ACC112 (cell line): ENCODE measurements around the gene SLC7A4.
A peak's percentile ranks its signal among the peaks of the same experiment; 100 is the strongest.

Source experiments
- H2AFZ ChIP-seq: fragments of 200-600 bp; sonication (generic); one replicate; pipeline ENCODE4 v1.6.0; 2017; ENCODE audit warnings: antibody characterized with exemption, low read length; ENCODE audit not compliant: unreplicated experiment
- H3K27ac ChIP-seq: fragments of 200-600 bp; sonication (generic); 2 replicates; pipeline ENCODE4 v1.5.1; 2014; ENCODE audit warnings: low read depth, mild to moderate bottlenecking, antibody characterized with exemption, low read length, moderate library complexity
- H3K27me3 ChIP-seq: fragments of 200-600 bp; sonication (generic); 2 replicates; pipeline ENCODE4 v1.6.1; 2014; ENCODE audit warnings: mild to moderate bottlenecking, antibody characterized with exemption, low read length, moderate library complexity, mixed read lengths; ENCODE audit not compliant: insufficient read depth
- H3K36me3 ChIP-seq: fragments of 200-600 bp; sonication (generic); 2 replicates; pipeline ENCODE4 v1.6.1; 2016; ENCODE audit warnings: mild to moderate bottlenecking, antibody characterized with exemption, low read length, moderate library complexity, mixed read lengths; ENCODE audit not compliant: insufficient read depth
- H3K4me1 ChIP-seq: fragments of 200-600 bp; sonication (generic); one replicate; pipeline ENCODE4 v1.6.1; 2016; ENCODE audit warnings: low read length, mixed read lengths; ENCODE audit not compliant: insufficient read depth, unreplicated experiment, control insufficient read depth
- H3K4me3 ChIP-seq: fragments of 200-600 bp; sonication (generic); 2 replicates; pipeline ENCODE4 v1.5.1; 2014; ENCODE audit warnings: mild to moderate bottlenecking, low read depth, low read length
- H3K79me2 ChIP-seq: fragments of 200-600 bp; sonication (generic); one replicate; pipeline ENCODE4 v1.6.0; 2016; ENCODE audit warnings: low read length; ENCODE audit not compliant: control insufficient read depth, unreplicated experiment, insufficient read depth

Gene SLC7A4

DNA sequence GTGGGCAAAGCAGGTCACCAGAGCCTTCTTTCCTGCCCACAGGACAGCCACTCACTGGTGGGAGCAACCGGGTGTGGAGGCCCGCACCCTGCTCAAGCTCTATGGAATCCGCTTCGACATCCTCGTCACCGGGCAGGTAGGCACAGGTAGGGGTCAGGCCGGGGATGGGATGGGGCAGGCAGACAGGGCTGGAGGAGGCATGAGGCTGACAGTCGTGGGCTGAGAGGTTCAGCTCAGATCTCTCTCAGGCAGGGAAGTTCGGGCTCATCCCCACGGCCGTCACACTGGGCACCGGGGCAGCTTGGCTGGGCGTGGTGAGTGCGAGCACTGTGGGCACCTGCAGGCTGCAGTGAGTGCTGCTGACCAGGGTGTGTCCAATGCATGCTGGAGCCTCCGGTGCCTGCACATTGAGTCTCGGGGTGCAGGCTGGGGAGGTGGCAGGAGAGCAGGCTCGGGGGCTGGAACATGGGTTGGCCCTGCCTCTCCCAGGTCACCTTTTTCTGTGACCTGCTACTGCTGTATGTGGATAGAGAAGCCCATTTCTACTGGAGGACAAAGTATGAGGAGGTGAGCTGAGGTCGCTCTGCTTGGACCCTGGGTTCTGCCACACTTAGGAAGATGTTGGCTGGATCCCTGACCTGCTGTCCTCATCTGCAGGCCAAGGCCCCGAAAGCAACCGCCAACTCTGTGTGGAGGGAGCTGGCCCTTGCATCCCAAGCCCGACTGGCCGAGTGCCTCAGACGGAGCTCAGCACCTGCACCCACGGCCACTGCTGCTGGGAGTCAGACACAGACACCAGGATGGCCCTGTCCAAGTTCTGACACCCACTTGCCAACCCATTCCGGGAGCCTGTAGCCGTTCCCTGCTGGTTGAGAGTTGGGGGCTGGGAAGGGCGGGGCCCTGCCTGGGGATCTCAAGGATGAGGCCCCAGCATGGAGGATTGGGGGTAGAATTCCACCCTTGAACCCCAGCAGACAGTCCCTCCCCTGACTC lies 6.3 kb downstream of the SLC7A4 start:
- Histone ChIP-seq H3K4me3 (no peak overlapping the region), H3K27me3 (no peaks in the 10 kb centered on the region), H3K79me2 (no peaks in the 10 kb centered on the region), H3K36me3 (no peaks in the 10 kb centered on the region), H3K4me1 (no peaks in the 10 kb centered on the region), H2AFZ (no peak overlapping the region), H3K27ac (no peak overlapping the region)

GRCh38 chr22:21025266-21025665 lies 7.1 kb downstream of the SLC7A4 start:
- no peak overlapping the region for H2AFZ ChIP-seq
- no peaks in the 10 kb centered on the region for H3K27me3 ChIP-seq
- no peaks in the 10 kb centered on the region for H3K79me2 ChIP-seq
- H3K36me3 ChIP-seq = no peaks in the 10 kb centered on the region
- no peak overlapping the region for H3K27ac ChIP-seq
- H3K4me3 ChIP-seq = no peak overlapping the region
- no peaks in the 10 kb centered on the region for H3K4me1 ChIP-seq

DNA sequence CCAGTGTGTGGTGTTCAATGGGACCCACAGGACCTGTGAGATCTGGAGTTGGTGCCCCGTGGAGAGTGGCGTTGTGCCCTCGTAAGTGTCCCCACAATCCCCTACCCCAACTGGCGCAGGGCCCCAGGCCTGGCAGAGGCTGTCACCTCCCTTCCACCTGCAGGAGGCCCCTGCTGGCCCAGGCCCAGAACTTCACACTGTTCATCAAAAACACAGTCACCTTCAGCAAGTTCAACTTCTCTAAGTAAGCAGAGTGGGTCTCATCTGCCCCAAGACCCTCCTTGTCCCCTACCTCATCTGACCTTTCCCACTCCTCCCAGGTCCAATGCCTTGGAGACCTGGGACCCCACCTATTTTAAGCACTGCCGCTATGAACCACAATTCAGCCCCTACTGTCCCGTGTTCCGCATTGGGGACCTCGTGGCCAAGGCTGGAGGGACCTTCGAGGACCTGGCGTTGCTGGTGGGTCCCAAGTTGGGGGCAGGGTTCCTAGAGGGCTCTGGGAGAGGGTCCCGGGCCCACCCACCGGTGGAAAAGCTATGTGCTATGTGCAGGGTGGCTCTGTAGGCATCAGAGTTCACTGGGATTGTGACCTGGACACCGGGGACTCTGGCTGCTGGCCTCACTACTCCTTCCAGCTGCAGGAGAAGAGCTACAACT lies 9.3 kb downstream of the SLC7A4 start:
- no peak overlapping the region for H2AFZ ChIP-seq
- H3K4me1 ChIP-seq = no peaks in the 10 kb centered on the region
- no peaks in the 10 kb centered on the region for H3K27me3 ChIP-seq
- no peak overlapping the region for H3K27ac ChIP-seq
- no peaks in the 10 kb centered on the region for H3K79me2 ChIP-seq
- no peak overlapping the region for H3K4me3 ChIP-seq
- no peaks in the 10 kb centered on the region for H3K36me3 ChIP-seq

DNA sequence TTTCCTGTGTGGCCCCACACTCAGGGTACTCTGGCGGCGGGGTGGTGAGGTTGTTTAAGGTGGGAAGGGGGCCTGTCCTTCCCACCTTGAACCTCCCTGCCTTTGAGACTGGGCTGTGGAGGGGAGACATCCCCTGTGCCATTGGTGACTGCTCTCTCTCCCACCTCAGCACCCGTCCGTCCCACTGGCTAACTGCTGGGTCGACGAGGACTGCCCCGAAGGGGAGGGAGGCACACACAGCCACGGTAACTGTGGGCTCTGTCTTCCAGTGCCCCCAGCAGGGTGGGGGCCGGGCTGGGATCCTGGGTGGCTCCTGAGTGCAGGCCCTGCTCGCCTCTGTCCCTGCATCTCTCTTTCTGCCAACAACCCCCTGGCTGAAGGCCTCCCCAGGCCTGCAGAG lies 9.9 kb downstream of the SLC7A4 start:
- Histone ChIP-seq H3K27ac (no peak overlapping the region), H3K4me3 (no peak overlapping the region), H2AFZ (no peak overlapping the region), H3K4me1 (no peaks in the 10 kb centered on the region), H3K79me2 (no peaks in the 10 kb centered on the region), H3K36me3 (no peaks in the 10 kb centered on the region), H3K27me3 (no peaks in the 10 kb centered on the region)

DNA sequence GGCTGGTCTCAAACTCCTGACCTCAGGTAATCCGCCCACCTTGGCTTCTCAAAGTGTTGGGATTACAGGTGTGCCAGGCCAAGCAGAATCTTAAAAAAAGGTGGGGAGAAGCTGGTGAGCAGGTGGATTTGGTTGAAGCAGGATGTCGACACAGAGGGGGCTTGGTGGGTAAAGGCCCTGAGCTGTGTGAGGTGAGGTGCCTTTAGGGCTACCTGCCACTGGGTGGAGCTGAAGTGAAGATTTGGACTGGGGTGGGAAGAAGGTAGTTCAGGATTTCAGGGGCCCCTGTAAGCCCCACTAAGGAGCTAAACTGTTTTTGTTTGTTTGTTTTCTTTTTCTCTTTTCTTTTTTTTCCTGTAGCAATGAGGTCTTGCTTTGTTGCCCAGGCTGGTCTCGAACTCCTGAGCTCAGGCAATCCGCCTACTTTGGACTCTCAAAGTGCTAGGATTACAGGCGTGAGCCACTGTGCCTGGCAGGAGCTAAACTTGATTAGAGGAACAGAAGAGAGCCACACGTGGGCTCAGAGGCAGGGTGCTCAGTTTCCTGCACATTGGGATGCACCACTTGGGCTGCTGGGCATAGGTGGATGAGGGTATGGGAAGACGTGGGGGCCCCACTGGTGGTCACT lies 11.4 kb downstream of the SLC7A4 start:
- no peaks in the 10 kb centered on the region for H3K36me3 ChIP-seq
- no peak overlapping the region for H2AFZ ChIP-seq
- H3K27ac ChIP-seq = no peak overlapping the region
- H3K27me3 ChIP-seq = no peaks in the 10 kb centered on the region
- H3K4me1 ChIP-seq = no peaks in the 10 kb centered on the region
- no peaks in the 10 kb centered on the region for H3K79me2 ChIP-seq
- H3K4me3 ChIP-seq = no peak overlapping the region

DNA sequence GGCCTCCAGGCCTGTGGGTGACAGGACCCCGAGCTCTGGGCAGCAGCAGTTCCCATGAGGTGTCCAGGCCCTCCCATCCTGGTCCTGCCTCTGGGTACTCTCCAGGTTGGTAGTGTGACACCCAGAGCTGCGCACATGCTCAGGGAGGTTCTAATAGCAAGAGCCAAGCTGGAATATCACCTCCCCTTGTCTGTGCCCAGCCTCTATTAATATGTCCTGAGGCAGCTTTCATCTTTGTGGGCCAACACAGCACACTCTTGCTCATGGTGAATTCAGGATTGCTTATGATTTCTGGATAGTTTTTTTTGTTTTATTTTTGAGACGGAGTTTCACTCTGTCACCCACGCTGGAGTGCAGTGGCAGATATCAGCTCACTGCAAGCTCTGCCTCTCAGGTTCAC lies 14.0 kb downstream of the SLC7A4 start:
- no peak overlapping the region for H3K4me3 ChIP-seq
- H2AFZ ChIP-seq = no peak overlapping the region
- no peak overlapping the region for H3K27ac ChIP-seq
- H3K36me3 ChIP-seq = no peaks in the 10 kb centered on the region
- H3K27me3 ChIP-seq = no peaks in the 10 kb centered on the region
- H3K4me1 ChIP-seq = peaks cover 16% of the 10 kb centered on the region
- no peaks in the 10 kb centered on the region for H3K79me2 ChIP-seq

DNA sequence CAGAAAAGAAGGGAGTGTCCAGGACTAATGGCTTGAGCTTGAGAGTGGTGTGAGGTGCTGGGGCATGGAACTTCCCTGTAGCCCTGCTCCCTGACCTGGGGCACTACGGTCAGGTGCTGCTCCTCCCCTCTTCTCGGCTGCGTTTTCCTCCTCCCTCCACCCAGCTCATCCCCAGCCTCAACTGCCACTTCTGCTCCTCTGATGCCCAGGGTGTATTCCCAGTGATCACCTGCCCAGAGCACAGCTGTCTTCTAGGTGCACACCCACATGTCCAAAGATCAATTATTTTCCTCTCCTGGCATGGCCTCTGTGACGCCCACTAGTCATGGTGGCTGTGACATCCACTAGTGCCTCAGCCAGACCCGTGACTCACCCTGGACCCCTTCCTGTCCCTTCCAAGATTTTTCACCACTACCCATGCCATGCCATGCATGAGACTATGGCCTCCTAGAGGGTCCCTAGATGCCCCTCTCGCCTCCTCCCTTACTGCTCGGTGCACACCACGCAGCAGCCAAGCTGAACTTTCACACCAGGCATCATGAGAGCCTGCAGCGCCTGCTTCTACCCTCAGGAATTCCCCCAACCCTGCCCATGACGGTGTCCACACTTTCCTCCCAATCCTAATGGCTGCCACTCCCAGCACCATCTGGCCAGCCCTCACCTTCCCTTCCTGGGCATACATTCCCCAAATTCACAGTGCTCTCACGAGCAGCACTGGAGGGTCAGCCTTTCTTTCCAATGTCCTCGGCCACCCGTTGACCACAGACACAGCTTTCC lies 15.5 kb downstream of the SLC7A4 start:
- Histone ChIP-seq H3K27me3 (no peaks in the 10 kb centered on the region), H3K36me3 (no peaks in the 10 kb centered on the region), H2AFZ (no peak overlapping the region), H3K4me3 (no peak overlapping the region), H3K27ac (no peak overlapping the region), H3K79me2 (no peaks in the 10 kb centered on the region), H3K4me1 (peaks cover 16% of the 10 kb centered on the region)

DNA sequence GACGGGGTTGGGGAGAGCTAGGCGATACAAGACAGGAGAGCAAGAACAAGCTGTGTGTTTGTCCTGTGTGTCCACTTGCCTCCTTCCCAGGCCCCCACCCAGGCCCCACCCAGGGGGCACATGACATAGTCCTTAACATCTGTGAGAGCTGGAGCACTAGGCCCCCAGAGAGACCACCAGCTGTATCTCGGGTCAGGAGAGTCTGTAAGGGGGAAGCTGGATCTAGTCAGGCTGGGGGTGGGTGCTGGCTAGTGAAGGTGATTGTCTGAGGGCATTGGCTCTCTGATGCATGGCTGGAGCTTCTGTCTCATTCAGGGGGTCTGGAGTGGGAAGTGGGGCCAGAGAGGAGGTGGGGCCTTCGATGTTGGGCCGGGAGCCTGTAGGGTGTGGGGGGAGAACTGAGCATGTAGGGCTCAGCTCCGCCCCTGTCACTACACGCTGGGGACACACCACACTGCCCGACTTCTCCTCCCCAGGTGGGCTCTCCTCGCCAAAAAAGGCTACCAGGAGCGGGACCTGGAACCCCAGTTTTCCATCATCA lies 16.8 kb downstream of the SLC7A4 start:
- peak overlapping the region; percentile 76 for H3K4me3 ChIP-seq
- no peaks in the 10 kb centered on the region for H3K27me3 ChIP-seq
- H3K27ac ChIP-seq = peak overlapping the region; percentile 42; the same call in 1 of the 2 replicates
- H3K79me2 ChIP-seq = no peaks in the 10 kb centered on the region
- H2AFZ ChIP-seq = no peak overlapping the region
- peaks cover 16% of the 10 kb centered on the region for H3K4me1 ChIP-seq
- H3K36me3 ChIP-seq = no peaks in the 10 kb centered on the region

DNA sequence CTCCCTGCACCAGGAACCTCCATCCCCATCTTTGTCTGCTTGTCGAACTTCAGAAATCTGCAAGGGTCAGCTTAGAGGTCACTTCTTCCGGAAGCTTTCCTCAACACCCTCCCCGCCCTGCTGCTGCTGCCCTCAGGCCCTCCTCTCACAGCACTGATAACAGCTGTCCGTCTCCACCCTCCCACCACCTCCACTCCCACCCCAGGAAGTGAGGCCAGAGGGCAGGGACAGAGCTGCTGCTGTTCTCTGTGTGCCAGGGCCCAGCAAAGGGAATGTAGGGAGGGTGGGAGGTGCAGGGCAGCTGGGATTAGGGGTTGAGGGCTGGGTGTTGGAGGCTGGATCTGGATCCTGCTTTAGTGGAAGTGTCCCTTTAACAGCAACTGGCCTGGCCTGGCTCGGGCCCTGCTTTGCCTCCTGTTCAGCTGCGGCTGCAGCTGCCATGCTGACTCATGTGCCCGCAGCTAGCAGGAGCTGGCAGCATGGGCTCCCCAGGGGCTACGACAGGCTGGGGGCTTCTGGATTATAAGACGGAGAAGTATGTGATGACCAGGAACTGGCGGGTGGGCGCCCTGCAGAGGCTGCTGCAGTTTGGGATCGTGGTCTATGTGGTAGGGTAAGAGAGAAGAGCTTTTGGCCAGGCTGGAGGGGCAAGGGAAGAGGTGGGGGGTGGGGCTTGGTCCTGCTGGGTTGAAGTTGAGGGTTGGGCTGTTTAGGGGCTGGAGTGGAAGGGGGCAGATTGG lies 17.5 kb downstream of the SLC7A4 start, which contains the start of gene P2RX6:
TSS of gene P2RX6 (plus strand) at position 440 of the 740 bp plus-strand sequence. CDS start at position 450, 10 bp downstream.
- no peaks in the 10 kb centered on the region for H3K36me3 ChIP-seq
- peak within 1 kb of the TSS; percentile 42 for H3K27ac ChIP-seq
- H2AFZ ChIP-seq = peak within 1 kb of the TSS; percentile 48
- H3K79me2 ChIP-seq = no peaks in the 10 kb centered on the region
- no peaks in the 10 kb centered on the region for H3K27me3 ChIP-seq
- peak within 1 kb of the TSS; percentile 76 for H3K4me3 ChIP-seq
- peaks cover 16% of the 10 kb centered on the region for H3K4me1 ChIP-seq
